ENCODE data around the gene MICALL1.

Gene MICALL1, protein sequence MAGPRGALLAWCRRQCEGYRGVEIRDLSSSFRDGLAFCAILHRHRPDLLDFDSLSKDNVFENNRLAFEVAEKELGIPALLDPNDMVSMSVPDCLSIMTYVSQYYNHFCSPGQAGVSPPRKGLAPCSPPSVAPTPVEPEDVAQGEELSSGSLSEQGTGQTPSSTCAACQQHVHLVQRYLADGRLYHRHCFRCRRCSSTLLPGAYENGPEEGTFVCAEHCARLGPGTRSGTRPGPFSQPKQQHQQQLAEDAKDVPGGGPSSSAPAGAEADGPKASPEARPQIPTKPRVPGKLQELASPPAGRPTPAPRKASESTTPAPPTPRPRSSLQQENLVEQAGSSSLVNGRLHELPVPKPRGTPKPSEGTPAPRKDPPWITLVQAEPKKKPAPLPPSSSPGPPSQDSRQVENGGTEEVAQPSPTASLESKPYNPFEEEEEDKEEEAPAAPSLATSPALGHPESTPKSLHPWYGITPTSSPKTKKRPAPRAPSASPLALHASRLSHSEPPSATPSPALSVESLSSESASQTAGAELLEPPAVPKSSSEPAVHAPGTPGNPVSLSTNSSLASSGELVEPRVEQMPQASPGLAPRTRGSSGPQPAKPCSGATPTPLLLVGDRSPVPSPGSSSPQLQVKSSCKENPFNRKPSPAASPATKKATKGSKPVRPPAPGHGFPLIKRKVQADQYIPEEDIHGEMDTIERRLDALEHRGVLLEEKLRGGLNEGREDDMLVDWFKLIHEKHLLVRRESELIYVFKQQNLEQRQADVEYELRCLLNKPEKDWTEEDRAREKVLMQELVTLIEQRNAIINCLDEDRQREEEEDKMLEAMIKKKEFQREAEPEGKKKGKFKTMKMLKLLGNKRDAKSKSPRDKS

DNA sequence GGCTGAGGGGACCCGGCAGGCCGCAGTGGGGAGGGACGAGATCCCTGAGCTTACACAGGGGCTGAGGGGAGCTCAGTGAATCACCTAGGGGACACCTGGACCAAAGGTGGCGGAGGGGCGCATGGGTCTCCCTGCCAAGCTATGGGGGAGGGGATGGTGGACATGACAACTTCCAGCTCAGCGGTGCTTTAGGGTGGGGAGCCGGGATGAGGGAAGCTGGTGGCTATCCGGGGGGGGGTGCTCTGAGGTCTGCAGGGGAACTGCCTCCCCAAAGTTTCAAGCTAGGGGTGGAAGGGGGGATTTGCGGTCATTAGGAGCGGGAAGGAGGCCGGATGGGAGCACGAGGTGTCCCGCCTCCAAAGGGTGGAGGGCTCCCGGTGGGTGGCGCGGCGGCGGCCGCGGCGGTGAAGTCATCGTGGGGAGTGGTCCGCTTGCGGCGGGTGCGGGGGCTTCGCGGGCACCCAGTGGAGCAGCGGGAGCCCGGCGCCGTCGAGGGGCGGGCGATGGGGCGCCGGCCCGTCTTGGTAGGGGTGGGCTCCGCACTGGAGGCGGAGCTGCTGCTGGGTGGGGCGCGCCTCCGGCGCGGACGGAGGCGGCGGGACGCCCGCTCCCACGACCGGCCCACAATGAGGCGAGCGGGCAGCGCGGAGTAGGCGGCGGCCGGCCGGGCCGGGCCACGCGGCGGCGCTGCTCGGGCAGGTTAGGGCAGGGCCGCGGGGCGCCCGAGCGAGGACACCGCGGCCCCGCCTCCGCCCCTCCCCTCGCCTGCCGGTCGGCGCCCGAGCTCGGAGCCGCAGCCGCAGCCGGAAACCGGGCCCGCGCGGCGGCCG is at the start of gene MICALL1:
Gene MICALL1 (plus strand): TSS at position 764 of the 830 bp plus-strand sequence. CDS start 126 bp downstream, outside the sequence.
- in situ Hi-C loops (cut with MboI; ENCODE audit: low pct_unique_long_range_greater_than_20kb, low sequenced_read_pairs), result no loop called here
- peak; percentile 68 for DNase-seq

DNA sequence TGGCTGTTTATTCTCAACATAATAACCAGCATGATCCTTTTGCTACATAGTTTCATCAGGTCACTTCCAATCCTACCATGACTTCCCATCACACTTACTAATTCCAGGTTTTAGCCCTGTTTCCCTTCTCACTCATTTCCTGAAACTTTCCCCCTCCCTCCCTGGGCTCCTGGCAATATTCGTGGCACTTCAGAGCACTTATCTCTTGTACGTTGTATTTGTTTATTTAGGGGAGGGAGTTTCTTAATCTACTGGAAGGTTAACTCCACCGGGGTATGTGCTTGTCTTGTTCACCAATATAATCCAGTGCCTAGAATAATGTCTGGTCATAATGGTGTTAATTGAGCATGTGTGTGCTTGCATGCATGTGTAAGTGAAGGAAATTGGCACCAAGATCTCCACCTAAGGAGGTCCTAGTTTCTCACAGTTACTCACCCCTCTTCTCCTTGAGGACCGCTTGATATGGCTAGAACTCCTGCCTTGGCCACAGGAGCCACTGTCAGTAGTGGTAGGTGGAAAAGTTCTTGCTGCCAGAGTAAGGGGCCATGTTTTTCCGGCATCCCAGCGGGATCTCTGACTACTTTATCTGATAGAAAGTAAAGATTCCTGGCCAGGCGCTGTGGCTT is 45.2 kb upstream of the MICALL1 start:
- in situ Hi-C loops (cut with MboI; ENCODE audit: low pct_unique_long_range_greater_than_20kb, low sequenced_read_pairs), result no loop called here
- no peak for DNase-seq

DNA sequence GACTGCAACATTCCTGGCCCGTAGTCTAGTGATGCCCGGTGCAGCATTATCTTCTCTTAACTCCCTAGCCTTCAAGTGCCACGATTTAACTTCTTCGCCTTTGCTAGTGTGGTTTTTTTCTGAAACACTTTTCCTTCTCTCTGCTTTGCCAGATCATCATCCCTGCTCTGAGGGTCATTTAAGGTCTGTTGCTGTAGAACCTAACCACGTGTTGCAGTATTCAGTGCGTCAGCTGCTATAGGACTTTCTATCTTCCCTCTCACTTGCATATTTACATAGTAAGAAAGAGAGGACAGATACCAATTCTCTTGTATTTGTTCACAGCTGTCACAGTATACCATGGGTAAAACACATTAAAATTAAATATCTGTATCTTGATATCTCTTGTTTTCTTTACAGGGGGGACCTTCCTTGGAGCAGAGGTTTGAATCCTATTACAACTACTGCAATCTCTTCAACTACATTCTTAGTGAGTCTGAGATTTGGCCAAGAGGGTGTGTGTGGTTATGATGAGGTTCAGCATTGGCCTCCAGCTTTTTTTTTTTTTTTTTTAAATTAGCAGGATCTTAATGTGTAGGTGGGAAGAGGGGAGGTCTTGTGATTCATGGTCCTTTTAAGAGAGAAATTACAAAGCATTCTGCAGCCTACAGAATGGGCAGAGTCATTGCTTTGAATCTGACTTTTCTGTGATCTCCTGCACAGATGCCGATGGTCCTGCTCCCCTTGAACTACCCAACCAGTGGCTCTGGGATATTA is 43.3 kb upstream of the MICALL1 start:
- DNase-seq, result no peak
- in situ Hi-C loops (cut with MboI; ENCODE audit: low pct_unique_long_range_greater_than_20kb, low sequenced_read_pairs), result no loop called here

DNA sequence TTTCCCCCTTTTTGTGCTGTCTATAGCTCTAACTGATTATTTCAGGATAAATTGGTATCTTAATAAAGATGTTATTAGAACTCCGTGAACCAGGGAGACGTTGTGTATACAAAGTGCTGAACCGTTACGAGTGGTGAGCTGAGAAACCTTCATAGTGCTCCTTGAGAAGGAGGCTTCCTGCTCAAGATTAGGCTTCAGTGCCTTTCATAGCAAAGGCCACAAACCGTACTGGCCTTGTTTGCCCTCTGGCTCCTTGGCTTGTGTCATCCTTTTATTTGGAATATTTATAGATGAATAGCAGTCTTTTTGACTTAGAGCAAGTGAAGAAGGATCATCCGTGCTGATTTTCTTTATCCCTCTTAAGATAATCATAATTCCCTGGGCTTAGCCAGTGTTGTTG is 40.6 kb upstream of the MICALL1 start:
- in situ Hi-C loops (cut with MboI; ENCODE audit: low pct_unique_long_range_greater_than_20kb, low sequenced_read_pairs), result no loop called here
- no peak for DNase-seq

DNA sequence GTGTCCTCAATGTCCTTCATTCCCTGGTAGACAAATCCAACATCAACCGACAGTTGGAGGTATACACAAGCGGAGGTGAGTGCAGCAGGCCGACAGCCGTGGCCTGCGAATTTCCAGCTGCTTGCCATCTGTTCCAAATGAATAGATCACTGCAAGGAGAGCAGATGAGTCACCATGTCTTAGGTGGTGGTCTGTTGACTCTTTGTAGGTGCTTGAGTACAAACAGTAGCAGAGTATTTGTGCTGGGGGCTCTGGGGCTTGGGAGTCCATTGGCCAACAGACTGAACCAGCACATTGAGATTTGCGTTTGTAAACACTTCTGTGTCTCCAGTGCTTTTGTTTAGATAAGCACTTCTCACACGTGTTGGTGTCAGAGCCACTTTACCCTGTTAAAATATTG is 35.8 kb upstream of the MICALL1 start:
- DNase-seq, result no peak
- in situ Hi-C loops (cut with MboI; ENCODE audit: low pct_unique_long_range_greater_than_20kb, low sequenced_read_pairs), result no loop called here

DNA sequence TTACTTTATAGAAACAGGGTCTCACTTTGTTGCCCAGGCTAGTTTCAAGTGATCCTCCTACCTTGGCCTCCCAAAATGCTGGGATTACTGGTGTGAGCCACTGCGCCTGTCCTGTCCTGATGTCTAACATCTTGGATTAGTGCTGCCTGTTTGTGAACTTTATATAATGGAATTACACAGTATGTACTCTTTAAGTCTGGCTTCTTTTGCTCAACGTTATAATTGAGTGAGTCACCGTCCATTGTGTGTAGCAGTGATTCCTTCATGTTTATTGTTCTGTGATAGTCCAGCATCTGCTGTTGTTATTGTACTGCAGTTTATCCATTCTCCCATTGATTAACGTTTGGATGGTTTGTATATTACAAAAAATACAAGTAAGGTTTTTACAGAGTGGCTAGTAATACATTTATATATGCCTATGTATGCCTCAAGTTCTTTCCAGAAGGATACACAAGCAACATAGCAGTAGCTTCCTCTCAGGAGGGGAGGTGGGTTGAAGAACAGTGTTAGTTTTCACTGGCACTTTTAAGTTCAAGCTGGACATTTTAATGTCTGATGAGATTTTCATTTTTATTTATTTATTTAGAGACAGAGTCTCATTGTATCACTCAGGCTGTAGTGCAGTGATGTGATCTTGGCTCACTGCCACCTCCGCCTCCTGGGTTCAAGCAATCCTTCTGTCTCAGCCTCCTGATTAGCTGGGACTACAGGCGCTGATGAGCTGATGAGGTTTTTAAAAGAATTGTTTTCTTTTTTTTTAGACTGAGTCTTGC is 25.2 kb upstream of the MICALL1 start:
- DNase-seq, result no peak
- in situ Hi-C loops (cut with MboI; ENCODE audit: low pct_unique_long_range_greater_than_20kb, low sequenced_read_pairs), result no loop called here

DNA sequence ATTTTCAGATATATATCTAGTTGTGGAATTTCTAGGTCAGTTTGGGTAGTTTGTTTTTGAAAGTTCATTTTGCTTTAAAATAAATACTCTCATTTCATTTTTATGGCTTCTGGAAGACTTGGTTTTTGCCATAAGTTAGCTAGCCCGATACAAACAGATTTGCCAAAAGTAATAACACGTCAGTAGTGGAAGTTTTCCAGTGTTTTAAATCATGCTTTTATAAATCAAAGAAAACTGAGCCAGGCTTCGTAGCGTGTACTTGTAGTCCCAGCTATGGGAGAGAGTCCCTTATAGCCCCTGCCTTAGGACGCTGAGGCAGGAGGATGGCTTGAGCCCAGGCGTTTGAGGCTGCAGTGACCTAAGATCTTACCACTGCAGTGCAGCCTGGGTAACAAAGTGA is 21.7 kb upstream of the MICALL1 start:
- DNase-seq, result no peak
- in situ Hi-C loops (cut with MboI; ENCODE audit: low pct_unique_long_range_greater_than_20kb, low sequenced_read_pairs), result no loop called here

DNA sequence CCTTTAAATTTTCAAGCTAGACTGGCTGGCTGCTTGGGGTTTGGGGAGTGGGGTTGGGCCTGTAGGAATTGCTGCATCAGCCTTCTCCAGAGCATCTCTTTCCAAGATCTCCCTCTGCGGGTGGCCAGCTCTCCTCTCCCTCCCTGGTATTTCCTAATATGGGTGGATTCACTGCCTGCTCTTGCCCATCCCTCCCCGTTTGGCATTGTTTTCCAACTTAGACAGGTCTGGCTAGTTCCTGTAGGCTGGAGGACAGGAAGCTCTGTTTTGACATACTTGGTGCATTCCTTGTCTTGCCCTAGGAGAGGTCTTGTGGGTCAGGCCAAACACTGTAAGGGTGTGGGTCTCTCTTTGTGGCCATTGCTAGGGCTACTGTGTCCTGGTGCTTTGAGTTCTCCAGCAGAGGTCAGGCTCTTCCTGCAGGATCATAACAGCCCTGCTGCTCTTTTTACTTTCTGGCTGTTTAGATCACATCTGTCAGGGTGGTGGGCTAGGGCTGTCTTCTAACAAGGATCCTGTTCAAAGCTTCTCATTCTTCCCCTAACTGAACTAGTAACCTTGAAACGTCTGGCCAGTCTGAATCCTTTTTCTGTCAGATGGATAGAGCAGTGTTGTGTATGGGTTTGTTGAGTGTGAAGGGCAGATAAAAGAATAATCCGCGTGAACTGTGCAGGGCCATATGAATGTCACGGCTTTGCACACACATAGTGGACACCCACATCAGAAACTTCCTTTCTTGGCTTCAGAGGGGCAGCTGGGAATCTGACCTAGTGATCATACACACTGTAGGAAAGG is 18.3 kb upstream of the MICALL1 start:
- DNase-seq, result no peak
- in situ Hi-C loops (cut with MboI; ENCODE audit: low pct_unique_long_range_greater_than_20kb, low sequenced_read_pairs), result no loop called here

DNA sequence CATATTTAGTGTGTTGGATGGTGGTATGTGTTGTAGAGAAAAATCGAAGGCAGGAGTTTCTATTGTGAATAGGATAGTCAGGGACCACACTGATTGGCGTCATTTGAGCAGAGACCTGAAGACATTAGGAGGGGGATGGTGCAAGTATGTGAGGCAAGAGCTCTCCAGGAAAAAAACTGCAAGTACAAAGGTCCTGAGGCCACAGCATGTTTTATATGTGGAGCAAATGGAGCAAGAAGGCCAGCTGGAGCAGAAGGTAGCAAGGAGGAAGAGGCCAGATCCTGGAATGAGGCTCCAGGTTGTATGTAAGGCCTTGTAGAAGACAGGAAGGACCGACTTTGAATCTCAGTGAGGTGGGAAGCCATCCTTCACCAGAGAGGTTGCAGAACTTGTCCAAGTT is 14.2 kb upstream of the MICALL1 start:
- DNase-seq, result no peak
- in situ Hi-C loops (cut with MboI; ENCODE audit: low pct_unique_long_range_greater_than_20kb, low sequenced_read_pairs), result no loop called here

DNA sequence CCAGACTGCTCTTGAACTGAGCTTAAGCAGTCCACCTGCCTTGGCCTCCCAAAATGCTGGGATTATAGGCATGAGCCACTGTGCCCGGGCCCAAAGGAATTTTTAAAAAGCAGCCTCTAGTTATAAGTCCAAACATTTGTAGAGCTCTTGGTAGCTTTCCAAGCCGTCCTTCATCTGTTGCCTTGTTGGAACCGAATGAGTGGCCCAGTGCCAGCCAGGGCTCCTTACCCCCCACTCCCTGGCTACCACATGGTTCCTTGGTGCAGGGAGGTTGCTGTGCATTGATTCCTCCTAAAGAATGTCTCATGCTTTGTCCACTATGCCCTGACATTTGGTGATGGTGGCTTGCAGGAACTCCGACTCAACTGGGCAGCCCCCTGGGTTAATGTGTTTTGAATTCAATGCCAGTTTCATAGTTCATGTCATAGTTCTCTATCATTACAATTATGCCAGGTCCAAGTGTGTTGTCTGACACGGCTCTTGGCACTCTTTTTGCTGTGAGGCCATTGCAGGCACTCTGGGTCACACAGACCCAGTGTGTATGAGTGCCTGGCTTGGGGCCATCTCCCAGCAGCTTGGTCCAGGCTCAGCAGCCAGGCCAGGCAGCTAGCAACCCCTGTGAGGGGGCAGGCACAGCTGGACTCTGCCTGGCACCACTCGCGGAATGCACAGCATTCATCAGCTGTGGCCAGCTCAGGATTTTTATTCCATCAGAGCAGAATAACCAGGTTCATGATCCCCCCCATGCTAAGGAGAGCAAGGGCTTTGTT is 13.3 kb upstream of the MICALL1 start:
- no peak for DNase-seq
- in situ Hi-C loops (cut with MboI; ENCODE audit: low pct_unique_long_range_greater_than_20kb, low sequenced_read_pairs), result no loop called here

DNA sequence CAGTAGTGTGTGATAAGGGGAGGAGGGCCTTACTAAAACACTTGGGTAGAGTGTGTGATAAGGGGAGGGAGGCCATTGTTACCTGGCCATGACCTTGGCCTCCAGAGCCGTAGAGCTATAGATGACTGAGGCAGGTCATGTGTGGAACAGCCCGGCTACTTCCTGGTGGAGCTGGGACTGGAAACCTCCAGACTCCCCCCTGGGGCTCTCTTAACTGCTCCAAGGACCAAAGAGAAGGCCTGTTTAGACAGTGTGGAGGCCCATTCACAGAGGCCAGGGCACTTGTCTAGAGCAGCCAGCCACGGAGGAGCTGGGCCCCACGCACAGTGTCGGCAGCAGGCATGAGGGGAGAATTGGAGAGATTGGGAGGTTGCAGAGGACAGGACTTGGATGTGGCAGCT is 12.5 kb upstream of the MICALL1 start:
- no peak for DNase-seq
- in situ Hi-C loops (cut with MboI; ENCODE audit: low pct_unique_long_range_greater_than_20kb, low sequenced_read_pairs), result no loop called here

DNA sequence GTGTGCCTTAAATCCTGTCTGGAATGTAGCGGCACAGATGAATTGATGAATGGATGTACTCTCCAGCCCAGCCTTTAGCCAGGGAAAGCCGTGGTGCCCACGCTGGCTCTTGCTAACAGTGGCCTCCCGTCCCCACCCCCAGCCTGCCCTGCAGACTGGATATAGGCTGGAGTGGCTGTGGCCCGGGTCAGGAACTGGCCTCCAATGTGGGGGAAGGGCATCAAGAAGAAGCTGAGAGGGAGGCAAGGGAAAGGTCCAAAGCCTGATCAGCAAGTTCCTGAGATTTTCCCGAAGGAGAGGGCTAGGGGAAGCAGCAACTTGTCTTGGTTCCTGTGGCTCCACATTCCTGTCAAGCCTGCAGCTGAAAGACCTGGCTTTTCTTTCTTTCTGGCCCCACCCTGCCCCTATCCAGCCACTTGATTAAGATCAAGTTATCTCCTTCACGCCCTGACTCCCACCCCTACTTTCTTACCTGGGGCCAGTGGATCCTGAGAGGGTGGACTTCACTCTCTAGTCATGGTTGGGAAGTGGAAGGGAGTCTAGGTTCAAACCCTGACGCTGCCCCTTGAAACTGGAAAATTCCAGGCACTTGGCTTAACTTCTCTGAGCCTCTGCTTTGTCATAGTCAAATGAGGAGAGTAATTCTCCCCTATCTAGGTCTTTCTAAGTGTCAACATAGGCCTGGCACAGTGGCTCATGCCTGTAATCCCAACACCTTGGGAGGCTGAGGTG is 11.0 kb upstream of the MICALL1 start:
- in situ Hi-C loops (cut with MboI; ENCODE audit: low pct_unique_long_range_greater_than_20kb, low sequenced_read_pairs), result no loop called here
- no peak for DNase-seq

DNA sequence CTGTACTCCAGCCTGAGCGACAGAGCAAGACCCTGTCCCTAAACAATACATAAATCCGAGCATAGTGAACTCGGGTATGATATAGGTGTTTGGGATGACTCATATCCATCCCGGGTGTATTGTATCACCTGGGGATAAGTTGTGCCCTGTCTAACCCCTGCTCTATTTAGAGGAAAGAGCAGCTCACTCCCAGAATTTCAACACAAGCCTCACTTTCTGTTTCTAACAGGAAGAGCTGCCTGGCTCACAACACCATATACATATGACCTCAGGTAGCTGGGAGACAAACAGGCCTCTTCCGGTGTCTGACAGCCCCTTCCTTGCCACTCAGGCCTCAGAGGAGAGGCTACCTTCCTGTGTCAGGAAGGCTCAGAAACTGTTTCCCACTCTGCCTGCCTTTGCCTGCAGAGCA is 9.9 kb upstream of the MICALL1 start:
- DNase-seq, result peak; percentile 70
- in situ Hi-C loops (cut with MboI; ENCODE audit: low pct_unique_long_range_greater_than_20kb, low sequenced_read_pairs), result no loop called here

DNA sequence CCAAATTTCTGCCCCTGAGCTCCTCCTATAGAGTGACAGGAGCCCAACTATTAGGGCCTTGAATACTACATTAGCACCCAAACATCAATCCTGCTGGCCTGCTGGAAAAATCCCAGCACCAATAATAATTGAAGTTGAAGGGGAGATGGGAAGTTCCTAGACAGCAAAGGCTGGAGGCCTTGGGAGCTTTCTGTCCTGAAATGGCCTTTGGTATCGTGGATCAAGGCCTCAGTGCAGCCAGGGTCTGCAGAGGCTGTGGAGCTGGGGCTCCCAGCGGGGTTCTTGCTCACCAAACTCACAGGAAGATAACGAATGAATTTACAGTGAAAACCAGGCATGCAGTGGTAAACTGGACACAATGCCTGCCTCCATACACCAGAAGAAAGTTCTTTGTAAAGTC is 9.2 kb upstream of the MICALL1 start:
- in situ Hi-C loops (cut with MboI; ENCODE audit: low pct_unique_long_range_greater_than_20kb, low sequenced_read_pairs), result no loop called here

DNA sequence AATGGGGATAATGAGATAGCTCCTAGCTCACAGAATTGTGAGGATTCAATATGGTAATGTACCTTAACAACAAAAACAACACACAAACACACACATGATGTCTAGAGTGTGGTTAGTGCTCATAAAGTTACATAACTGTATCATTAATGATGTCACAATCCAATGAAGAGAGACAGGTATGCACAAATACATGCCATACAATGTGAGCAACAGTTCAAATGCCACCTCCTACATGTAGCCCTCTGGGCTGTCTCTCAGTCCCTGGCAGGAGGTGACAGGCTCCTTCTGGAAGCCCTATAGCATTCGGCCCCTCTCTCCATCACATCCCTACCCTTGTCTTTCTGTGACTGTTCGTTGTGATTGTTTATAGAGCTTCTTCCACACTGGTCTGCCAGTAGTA is 8.3 kb upstream of the MICALL1 start:
- in situ Hi-C loops (cut with MboI; ENCODE audit: low pct_unique_long_range_greater_than_20kb, low sequenced_read_pairs), result no loop called here
- no peak for DNase-seq

More for the DNA sequence above, 9.2 kb upstream of the MICALL1 start:
- DNase-seq, result no peak

Data from KBM-7 (cell line).